Measurements from ENCODE around the gene BMPR1B.

The BMPR1B gene

GRCh38 chr4:94965852-94966251, 208.1 kb downstream of the BMPR1B start:
- H3K4me1 ChIP-seq (ENCODE audit: control insufficient read depth, insufficient read depth, low read length), result peaks cover 2% of the 10 kb centered on the region; the same call in 1 of the 2 replicates
- TF ChIP-seq ZNF843 (tag by site-specific recombination; IDR thresholded peaks at IDR 0.05) (no peak), BCL11B (tag by site-specific recombination; IDR thresholded peaks at IDR 0.05; ENCODE audit: low read depth) (no peak), ZNF571 (tag by site-specific recombination; IDR thresholded peaks at IDR 0.05) (no peak), ZNF174 (tag by site-specific recombination; IDR thresholded peaks at IDR 0.05) (no peak), ZNF223 (tag by site-specific recombination; IDR thresholded peaks at IDR 0.05) (no peak), ZNF112 (tag by site-specific recombination; IDR thresholded peaks at IDR 0.05) (no peak), KLF10 (tag by site-specific recombination; IDR thresholded peaks at IDR 0.05) (no peak), HOXC10 (CRISPR knock-in tag; IDR thresholded peaks at IDR 0.05) (no peak), ZNF266 (tag by site-specific recombination; IDR thresholded peaks at IDR 0.05; ENCODE audit: low read depth) (no peak), ZNF211 (tag by site-specific recombination; IDR thresholded peaks at IDR 0.05; ENCODE audit: low read depth) (no peak), ZNF555 (tag by site-specific recombination; conservative IDR thresholded peaks at IDR 0.05) (no peak), ZFP69B (tag by site-specific recombination; IDR thresholded peaks at IDR 0.05) (no peak), ZNF544 (tag by site-specific recombination; IDR thresholded peaks at IDR 0.05) (no peak), PBX3 (CRISPR knock-in tag; IDR thresholded peaks at IDR 0.05) (no peak)
- TF ChIP-seq, protein P1, sequence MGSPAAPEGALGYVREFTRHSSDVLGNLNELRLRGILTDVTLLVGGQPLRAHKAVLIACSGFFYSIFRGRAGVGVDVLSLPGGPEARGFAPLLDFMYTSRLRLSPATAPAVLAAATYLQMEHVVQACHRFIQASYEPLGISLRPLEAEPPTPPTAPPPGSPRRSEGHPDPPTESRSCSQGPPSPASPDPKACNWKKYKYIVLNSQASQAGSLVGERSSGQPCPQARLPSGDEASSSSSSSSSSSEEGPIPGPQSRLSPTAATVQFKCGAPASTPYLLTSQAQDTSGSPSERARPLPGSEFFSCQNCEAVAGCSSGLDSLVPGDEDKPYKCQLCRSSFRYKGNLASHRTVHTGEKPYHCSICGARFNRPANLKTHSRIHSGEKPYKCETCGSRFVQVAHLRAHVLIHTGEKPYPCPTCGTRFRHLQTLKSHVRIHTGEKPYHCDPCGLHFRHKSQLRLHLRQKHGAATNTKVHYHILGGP (tag by site-specific recombination; IDR thresholded peaks at IDR 0.05), result no peak
- TF ChIP-seq, protein P2, sequence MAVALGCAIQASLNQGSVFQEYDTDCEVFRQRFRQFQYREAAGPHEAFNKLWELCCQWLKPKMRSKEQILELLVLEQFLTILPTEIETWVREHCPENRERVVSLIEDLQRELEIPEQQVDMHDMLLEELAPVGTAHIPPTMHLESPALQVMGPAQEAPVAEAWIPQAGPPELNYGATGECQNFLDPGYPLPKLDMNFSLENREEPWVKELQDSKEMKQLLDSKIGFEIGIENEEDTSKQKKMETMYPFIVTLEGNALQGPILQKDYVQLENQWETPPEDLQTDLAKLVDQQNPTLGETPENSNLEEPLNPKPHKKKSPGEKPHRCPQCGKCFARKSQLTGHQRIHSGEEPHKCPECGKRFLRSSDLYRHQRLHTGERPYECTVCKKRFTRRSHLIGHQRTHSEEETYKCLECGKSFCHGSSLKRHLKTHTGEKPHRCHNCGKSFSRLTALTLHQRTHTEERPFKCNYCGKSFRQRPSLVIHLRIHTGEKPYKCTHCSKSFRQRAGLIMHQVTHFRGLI (tag by site-specific recombination; IDR thresholded peaks at IDR 0.05), result no peak
- TF ChIP-seq, protein P3, sequence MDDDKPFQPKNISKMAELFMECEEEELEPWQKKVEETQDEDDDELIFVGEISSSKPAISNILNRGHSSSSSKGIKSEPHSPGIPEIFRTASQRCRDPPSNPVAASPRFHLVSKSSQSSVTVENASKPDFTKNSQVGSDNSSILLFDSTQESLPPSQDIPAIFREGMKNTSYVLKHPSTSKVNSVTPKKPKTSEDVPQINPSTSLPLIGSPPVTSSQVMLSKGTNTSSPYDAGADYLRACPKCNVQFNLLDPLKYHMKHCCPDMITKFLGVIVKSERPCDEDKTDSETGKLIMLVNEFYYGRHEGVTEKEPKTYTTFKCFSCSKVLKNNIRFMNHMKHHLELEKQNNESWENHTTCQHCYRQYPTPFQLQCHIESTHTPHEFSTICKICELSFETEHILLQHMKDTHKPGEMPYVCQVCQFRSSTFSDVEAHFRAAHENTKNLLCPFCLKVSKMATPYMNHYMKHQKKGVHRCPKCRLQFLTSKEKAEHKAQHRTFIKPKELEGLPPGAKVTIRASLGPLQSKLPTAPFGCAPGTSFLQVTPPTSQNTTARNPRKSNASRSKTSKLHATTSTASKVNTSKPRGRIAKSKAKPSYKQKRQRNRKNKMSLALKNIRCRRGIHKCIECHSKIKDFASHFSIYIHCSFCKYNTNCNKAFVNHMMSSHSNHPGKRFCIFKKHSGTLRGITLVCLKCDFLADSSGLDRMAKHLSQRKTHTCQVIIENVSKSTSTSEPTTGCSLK (tag by site-specific recombination; IDR thresholded peaks at IDR 0.05), result no peak
- TF ChIP-seq, protein P4, sequence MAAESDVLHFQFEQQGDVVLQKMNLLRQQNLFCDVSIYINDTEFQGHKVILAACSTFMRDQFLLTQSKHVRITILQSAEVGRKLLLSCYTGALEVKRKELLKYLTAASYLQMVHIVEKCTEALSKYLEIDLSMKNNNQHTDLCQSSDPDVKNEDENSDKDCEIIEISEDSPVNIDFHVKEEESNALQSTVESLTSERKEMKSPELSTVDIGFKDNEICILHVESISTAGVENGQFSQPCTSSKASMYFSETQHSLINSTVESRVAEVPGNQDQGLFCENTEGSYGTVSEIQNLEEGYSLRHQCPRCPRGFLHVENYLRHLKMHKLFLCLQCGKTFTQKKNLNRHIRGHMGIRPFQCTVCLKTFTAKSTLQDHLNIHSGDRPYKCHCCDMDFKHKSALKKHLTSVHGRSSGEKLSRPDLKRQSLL (tag by site-specific recombination; IDR thresholded peaks at IDR 0.05), result no peak
- H3K4me3 ChIP-seq (ENCODE audit: low read depth, low read length), result no peak overlapping the region
- POLR2A ChIA-PET, result no interaction called here
- CTCF ChIA-PET, result no interaction called here
- no peaks in the 10 kb centered on the region for H3K9me3 ChIP-seq (ENCODE audit: control insufficient read depth, insufficient read depth, low read depth, low read length)
- H3K27ac ChIP-seq (ENCODE audit: extremely low read depth, low read depth, low read length), result no peak overlapping the region
- no peaks in the 10 kb centered on the region for H3K36me3 ChIP-seq (ENCODE audit: control insufficient read depth in 2 of 2, insufficient read depth in 1 of 2, low read length in 2 of 2)

GRCh38 chr4:94968493-94968892, 210.7 kb downstream of the BMPR1B start:
- Histone ChIP-seq H3K4me1 (ENCODE audit: control insufficient read depth, insufficient read depth, low read length) (peaks cover 2% of the 10 kb centered on the region; the same call in 1 of the 2 replicates), H3K9me3 (ENCODE audit: control insufficient read depth, insufficient read depth, low read depth, low read length) (no peaks in the 10 kb centered on the region), H3K27ac (ENCODE audit: extremely low read depth, low read depth, low read length) (no peak overlapping the region), H3K4me3 (ENCODE audit: low read depth, low read length) (no peak overlapping the region), H3K36me3 (ENCODE audit: control insufficient read depth in 2 of 2, insufficient read depth in 1 of 2, low read length in 2 of 2) (no peaks in the 10 kb centered on the region)
- CTCF ChIA-PET, result no interaction called here
- POLR2A ChIA-PET, result no interaction called here
- TF ChIP-seq ZNF529 (tag by site-specific recombination; IDR thresholded peaks at IDR 0.05; ENCODE audit: insufficient replicate concordance) (no peak), ZNF174 (tag by site-specific recombination; IDR thresholded peaks at IDR 0.05) (no peak), KLF16 (tag by site-specific recombination; IDR thresholded peaks at IDR 0.05) (no peak), ZNF366 (tag by site-specific recombination; conservative IDR thresholded peaks at IDR 0.05) (no peak), SP3 (tag by site-specific recombination; IDR thresholded peaks at IDR 0.05) (no peak), ZNF335 (tag by site-specific recombination; conservative IDR thresholded peaks at IDR 0.05) (no peak), HOXA7 (CRISPR knock-in tag; IDR thresholded peaks at IDR 0.05; ENCODE audit: borderline replicate concordance) (no peak), ZNF558 (tag by site-specific recombination; IDR thresholded peaks at IDR 0.05) (no peak), ZNF521 (tag by site-specific recombination; IDR thresholded peaks at IDR 0.05) (no peak), ZNF514 (tag by site-specific recombination; IDR thresholded peaks at IDR 0.05) (no peak), ZNF302 (tag by site-specific recombination; IDR thresholded peaks at IDR 0.05; ENCODE audit: low read depth) (no peak)
- TF ChIP-seq, protein P5, sequence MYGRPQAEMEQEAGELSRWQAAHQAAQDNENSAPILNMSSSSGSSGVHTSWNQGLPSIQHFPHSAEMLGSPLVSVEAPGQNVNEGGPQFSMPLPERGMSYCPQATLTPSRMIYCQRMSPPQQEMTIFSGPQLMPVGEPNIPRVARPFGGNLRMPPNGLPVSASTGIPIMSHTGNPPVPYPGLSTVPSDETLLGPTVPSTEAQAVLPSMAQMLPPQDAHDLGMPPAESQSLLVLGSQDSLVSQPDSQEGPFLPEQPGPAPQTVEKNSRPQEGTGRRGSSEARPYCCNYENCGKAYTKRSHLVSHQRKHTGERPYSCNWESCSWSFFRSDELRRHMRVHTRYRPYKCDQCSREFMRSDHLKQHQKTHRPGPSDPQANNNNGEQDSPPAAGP (tag by site-specific recombination; IDR thresholded peaks at IDR 0.05), result no peak

All from HEK293 (cell line).